ENCODE data around the gene PABPN1L.
"Not testable (repeated sequence)": the region's sequence is repeated elsewhere in the genome, so short reads cannot be mapped to it uniquely, and the experiment has no call there.

Gene PABPN1L

GRCh38 chr16:88825146-88825545 lies 41.3 kb downstream of the PABPN1L start:
- no peak for DNase-seq

GRCh38 chr16:88824256-88825077 lies 42.0 kb downstream of the PABPN1L start:
- no peak for DNase-seq

- not testable (repeated sequence) for DNase-seq
Observed at GRCh38 chr16:88823646-88824045, 42.8 kb downstream of the PABPN1L start.

- no peak for DNase-seq
Observed at GRCh38 chr16:88822281-88823040, 44.0 kb downstream of the PABPN1L start.

- DNase-seq = no peak
Observed at GRCh38 chr16:88821168-88821850, 45.2 kb downstream of the PABPN1L start.

GRCh38 chr16:88820385-88821025 lies 46.0 kb downstream of the PABPN1L start:
- DNase-seq = no peak

- no peak for DNase-seq
Observed at GRCh38 chr16:88819126-88819525, 47.3 kb downstream of the PABPN1L start.

GRCh38 chr16:88818575-88818874 lies 47.9 kb downstream of the PABPN1L start:
- DNase-seq = no peak

GRCh38 chr16:88817785-88818574 lies 48.5 kb downstream of the PABPN1L start:
- DNase-seq = no peak

- DNase-seq = no peak
Observed at GRCh38 chr16:88816736-88817535, 49.5 kb downstream of the PABPN1L start.

- peak; percentile 58 for DNase-seq
Observed at GRCh38 chr16:88815901-88816589, 50.4 kb downstream of the PABPN1L start.

- no peak for DNase-seq
Observed at GRCh38 chr16:88815227-88815626, 51.2 kb downstream of the PABPN1L start.

- no peak for DNase-seq
Observed at GRCh38 chr16:88814144-88814502, 52.3 kb downstream of the PABPN1L start.

All from COR-L47 (cell line).